ENCODE results near the gene ZXDC. TPM values are rescaled to one million over a fixed set of nuclear protein-coding genes. Genes with fewer than 3 reads are reported as not detected.

The ZXDC gene
- total RNA-seq, 4 donors from 2014 or later, result 40.5 to 97.5 (median 61.2) TPM

- H3K9me3 ChIP-seq, result no peaks in the 10 kb centered on the region
- no peak for DNase-seq (ENCODE audit: low spot score in 2 of 2)
- no peak overlapping the region for H3K27ac ChIP-seq
- peaks cover 17% of the 10 kb centered on the region for H3K27me3 ChIP-seq
- no peaks in the 10 kb centered on the region for H3K36me3 ChIP-seq
- H3K4me3 ChIP-seq, result no peak overlapping the region
- WGBS, result 80% methylated on average over 6 of the region's 9 CpGs
- peaks cover 5% of the 10 kb centered on the region for H3K4me1 ChIP-seq
- TF ChIP-seq CTCF (IDR thresholded peaks at IDR 0.05) (no peak), POLR2A (IDR thresholded peaks at IDR 0.05) (no peak)
These were observed 32.2 kb upstream of the ZXDC start for GRCh38 chr3:126507886-126508285.

GRCh38 chr3:126503701-126504100 is 28.0 kb upstream of the ZXDC start:
- TF ChIP-seq EP300 (IDR thresholded peaks at IDR 0.05), result no peak
- H3K27me3 ChIP-seq, result peaks cover 17% of the 10 kb centered on the region
- DNase-seq (ENCODE audit: low spot score in 2 of 2), result peak in 1 of 2 donors; percentile 42

GRCh38 chr3:126502656-126503055 is 27.0 kb upstream of the ZXDC start:
- Histone ChIP-seq H3K9me3 (no peaks in the 10 kb centered on the region), H3K4me1 (no peaks in the 10 kb centered on the region), H3K27ac (no peak overlapping the region), H3K4me3 (no peak overlapping the region), H3K27me3 (peaks cover 17% of the 10 kb centered on the region), H3K36me3 (no peaks in the 10 kb centered on the region)
- WGBS, result 73% methylated on average over 1 of the region's 1 CpG
- no peak for TF ChIP-seq POLR2A (IDR thresholded peaks at IDR 0.05)
- no peak for TF ChIP-seq CTCF (IDR thresholded peaks at IDR 0.05)
- TF ChIP-seq EP300 (IDR thresholded peaks at IDR 0.05), result no peak
- no peak for TF ChIP-seq POLR2AphosphoS5 (IDR thresholded peaks at IDR 0.05)
- no peak for DNase-seq (ENCODE audit: low spot score in 2 of 2)

More at GRCh38 chr3:126503701-126504100, 28.0 kb upstream of the ZXDC start:
- WGBS, result 100% methylated on average over 1 of the region's 10 CpGs
- H3K4me3 ChIP-seq, result no peak overlapping the region
- no peaks in the 10 kb centered on the region for H3K9me3 ChIP-seq
- no peak overlapping the region for H3K27ac ChIP-seq
- no peaks in the 10 kb centered on the region for H3K36me3 ChIP-seq
- no peaks in the 10 kb centered on the region for H3K4me1 ChIP-seq

- TF ChIP-seq POLR2A (IDR thresholded peaks at IDR 0.05), result no peak
- no peak for TF ChIP-seq POLR2AphosphoS5 (IDR thresholded peaks at IDR 0.05)
- no peak for DNase-seq (ENCODE audit: low spot score in 2 of 2)
- Histone ChIP-seq H3K4me3 (no peak overlapping the region), H3K36me3 (no peaks in the 10 kb centered on the region), H3K27ac (no peak overlapping the region), H3K27me3 (peaks cover 17% of the 10 kb centered on the region), H3K9me3 (no peaks in the 10 kb centered on the region), H3K4me1 (no peaks in the 10 kb centered on the region)
- WGBS, result 57% methylated on average over 7 of the region's 7 CpGs
These were observed 26.0 kb upstream of the ZXDC start for GRCh38 chr3:126501736-126502135.

- Histone ChIP-seq H3K27ac (no peak overlapping the region), H3K27me3 (peaks cover 14% of the 10 kb centered on the region), H3K9me3 (no peaks in the 10 kb centered on the region), H3K4me3 (no peak overlapping the region), H3K4me1 (no peaks in the 10 kb centered on the region), H3K36me3 (no peaks in the 10 kb centered on the region)
- 80% methylated on average over 2 of the region's 5 CpGs for WGBS
- peak in 1 of 2 donors; percentile 34 for DNase-seq (ENCODE audit: low spot score in 2 of 2)
- no peak for TF ChIP-seq POLR2A (IDR thresholded peaks at IDR 0.05)
- no peak for TF ChIP-seq POLR2AphosphoS5 (IDR thresholded peaks at IDR 0.05)
- no peak for TF ChIP-seq CTCF (IDR thresholded peaks at IDR 0.05)
- TF ChIP-seq EP300 (IDR thresholded peaks at IDR 0.05), result no peak
These were observed 25.4 kb upstream of the ZXDC start for GRCh38 chr3:126501054-126501453.

- no peak overlapping the region for H3K4me3 ChIP-seq
- WGBS, result 92% methylated on average over 7 of the region's 7 CpGs
- H3K27me3 ChIP-seq, result peaks cover 8% of the 10 kb centered on the region
- H3K36me3 ChIP-seq, result no peaks in the 10 kb centered on the region
- TF ChIP-seq POLR2A (IDR thresholded peaks at IDR 0.05) (no peak), EP300 (IDR thresholded peaks at IDR 0.05) (no peak), CTCF (IDR thresholded peaks at IDR 0.05) (no peak), POLR2AphosphoS5 (IDR thresholded peaks at IDR 0.05) (no peak)
- H3K9me3 ChIP-seq, result no peaks in the 10 kb centered on the region
- H3K4me1 ChIP-seq, result no peaks in the 10 kb centered on the region
- H3K27ac ChIP-seq, result no peak overlapping the region
- DNase-seq (ENCODE audit: low spot score in 2 of 2), result peak in 1 of 2 donors; percentile 51
These were observed 24.3 kb upstream of the ZXDC start for GRCh38 chr3:126500016-126500415.

Data from suprapubic skin (tissue), 4 donors.